GM19438 (cell line): ENCODE data around the gene AP1G1.
"Not testable (repeated sequence)": the region's sequence is repeated elsewhere in the genome, so short reads cannot be mapped to it uniquely, and the experiment has no call there.

Experiments
- ATAC-seq: cut with Tn5 transposase; IDR thresholded peaks from one replicate; pipeline ENCODE4 v1.9.1; 2021; ENCODE audit warnings: low read depth; ENCODE audit not compliant: unreplicated experiment

Gene AP1G1

DNA sequence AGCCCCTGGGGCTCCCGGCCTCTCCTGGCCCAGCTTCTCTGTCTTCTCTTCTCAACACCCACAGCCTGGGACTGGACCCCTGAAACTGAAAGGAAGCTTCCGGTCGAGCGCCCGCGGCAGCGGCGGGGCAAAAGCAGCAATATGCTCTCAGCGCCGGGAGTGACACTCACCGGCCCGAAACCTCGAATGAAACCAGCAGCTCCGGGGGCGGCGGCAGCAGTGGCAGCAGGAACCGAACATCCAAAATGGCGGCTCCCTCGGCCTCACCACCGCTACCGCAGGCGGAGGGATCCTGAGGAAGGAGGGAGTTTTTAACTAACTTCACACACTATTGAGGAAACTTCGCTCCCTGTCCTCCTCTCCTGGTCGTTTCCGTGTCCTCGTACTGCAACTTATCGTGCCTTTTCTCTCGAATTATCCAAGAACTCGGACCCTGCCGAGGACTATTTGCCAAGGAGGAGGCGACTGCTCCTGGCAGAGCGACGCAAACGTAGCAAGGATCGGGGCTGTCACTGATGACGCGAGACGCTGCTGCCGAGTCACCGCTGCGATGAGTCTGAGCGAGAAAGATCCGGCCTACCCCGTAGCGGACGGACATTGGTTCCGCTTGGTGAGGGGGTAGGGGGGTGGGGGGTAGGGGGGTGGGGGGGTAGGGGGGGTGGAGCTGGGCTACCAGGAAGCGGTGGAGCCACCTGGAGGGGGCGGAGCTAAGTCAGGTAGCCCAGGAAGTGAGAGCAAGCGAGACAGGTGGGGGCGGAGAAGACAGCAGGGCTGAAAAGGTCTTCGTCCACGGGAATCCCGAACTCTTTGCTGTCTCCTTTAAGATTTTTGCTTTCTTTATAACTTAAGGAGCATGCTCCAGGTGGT lies at the start of gene AP1G1:
AP1G1 (minus strand) TSS at position 242 of the 867 bp plus-strand sequence. CDS start 19,355 bp downstream, outside the sequence.
- ATAC-seq = peak; percentile 76

DNA sequence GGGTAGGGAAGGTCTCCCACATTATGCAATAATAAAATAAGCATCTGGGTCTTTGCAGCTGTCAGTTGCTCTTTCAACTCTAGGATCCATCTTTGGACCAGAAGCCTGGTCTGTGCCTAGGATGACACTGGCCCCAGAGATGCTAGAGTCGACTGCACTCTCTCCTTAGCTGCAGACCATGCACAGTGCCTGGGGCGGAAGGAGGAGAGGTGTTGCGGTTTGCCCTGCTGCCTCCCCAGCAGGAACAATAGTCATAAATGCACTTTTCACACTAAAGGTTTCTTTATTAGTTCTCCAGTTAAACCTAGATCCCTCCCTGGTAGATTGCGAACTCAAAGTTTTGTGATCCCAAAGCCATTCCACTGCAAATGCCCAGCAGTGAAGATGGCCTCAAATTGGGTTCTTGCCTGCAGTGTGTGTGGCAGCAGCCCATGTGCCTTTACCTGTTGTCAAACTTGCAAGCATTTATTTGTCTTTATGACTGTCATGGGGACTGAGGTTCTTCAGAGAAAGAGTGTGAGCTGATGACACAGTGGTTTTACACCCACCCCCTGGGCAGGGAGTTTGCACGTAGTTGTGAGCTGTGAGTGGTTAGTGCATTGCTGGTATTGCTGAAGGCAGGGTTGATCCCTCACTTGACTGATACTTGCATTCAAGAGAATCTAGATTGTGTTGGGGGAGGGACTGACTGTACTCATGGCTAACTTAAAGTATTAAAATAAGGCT lies 47.5 kb upstream of the AP1G1 start:
- no peak for ATAC-seq

DNA sequence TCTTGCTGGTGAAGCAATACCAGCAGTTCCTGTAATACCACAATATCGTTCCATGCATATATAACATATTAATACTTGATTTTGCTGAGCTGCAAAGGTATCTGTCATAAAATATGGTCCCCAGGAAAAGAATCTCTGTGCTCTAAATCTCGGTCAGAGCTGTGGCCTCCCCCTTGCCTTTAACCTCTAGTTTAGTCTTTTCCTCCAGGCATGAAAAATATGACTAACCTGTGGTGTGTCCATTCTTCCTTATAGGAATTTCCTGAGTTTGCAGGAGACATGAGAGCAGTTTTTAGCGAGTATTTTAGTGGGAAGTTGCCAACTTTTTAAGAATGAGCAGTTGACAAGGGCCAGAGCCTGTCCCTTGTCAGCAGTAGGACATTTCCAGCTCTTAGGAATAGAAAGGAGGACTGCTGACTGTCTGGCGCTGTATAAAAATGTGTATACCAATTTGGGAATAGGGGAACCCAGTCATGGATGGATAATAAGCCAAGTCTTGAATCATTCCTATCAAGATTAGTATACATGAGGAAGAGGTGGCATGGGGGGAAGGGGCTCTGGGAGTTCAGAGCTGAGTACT lies 45.8 kb upstream of the AP1G1 start:
- ATAC-seq = no peak

DNA sequence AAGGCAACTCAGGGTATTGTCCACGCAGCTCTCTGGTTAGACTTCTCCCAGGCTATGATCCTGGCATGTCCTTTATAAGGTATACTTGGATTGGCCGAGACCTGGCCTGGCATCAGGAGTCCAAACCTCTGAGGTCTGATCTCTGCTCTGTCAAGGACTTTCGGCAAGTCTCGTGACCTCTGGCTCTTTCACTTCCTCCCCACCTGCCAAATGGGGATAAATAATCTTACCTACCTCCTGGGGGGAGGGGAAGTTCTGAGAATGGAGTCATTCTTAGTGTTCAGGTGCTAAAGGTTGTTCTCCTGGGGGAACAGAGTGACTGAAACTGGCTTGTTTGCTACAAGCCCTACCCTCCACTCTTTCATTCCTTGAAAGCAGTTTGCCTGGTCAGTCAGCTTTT lies 44.8 kb upstream of the AP1G1 start:
- ATAC-seq = peak; percentile 81

DNA sequence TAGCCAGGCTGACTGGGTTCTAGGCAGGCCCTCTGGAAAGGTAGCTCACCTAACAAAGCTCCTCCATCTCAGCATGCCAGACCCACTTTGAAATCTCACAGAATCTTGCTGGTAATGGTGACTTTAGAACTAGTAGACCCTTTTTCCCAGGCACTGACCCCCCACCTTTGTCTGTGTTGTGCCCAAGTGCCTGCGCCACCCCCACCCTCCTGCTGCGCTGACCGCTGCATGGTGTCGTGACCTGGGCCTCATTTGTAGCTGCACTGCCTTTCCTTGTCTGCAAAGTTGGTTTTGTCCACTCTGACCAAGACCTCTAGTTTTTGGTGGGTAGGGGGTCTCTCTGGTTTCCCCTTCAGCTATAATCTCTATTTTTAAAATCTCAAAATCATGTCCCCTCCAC lies 43.9 kb upstream of the AP1G1 start:
- no peak for ATAC-seq

DNA sequence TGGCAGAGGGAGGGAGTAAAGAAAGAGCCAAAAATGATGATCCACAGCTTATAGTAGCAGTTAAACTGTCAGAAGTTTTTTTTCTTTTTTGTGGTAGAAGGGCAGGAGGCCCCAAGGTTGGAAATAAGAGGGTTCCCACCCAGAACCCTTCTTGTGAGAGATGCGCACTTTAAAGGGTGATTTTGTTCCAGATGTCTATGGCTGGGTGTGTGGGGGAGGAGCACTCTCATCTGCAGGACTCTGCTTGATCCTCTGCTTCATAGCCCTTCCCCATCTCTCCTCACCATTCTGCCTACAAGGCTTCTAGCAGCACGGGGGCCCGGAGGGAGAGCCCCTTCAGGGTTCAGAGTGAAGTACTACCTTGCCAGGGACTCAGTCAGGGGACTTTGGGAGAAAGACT lies 43.5 kb upstream of the AP1G1 start:
- ATAC-seq = no peak

DNA sequence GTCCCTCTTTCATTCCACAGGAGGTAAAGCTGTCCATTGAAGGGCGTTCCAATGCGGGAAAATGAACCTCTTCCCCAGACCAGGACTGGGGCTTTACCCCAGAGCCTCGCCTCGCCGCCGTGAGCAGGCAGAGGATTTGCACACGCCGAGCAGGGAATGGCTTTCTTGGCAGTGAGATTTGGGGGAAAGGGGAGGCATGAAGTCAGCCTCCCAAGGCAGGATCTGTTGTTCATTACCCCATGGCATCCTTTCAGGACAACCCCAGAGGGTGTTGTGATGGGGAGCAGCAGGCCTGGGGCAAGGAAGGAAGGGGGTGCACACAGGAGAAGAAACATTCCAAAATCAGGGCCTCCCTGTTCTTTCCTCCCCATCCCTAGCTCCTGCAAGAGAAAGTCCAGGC lies 43.1 kb upstream of the AP1G1 start:
- no peak for ATAC-seq

DNA sequence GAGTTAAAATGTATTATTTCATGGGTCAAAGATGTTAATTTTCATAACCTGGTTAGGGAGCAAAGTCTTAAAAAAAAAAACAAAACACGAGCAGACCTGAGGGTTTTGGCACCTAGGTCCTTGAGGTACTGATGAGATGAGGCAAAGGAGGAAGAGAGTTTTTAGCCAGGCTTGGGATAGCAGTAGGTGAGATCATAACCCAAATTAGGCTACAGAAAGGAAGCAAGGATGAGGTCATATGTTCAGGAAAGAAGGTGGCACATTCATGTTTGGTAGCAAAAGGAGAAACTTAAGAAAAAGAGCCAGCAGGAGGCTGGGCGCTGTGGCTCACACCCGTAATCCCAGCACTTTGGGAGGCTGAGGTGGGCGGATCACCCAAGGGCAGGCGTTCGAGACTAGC lies 40.0 kb upstream of the AP1G1 start:
- ATAC-seq = no peak

DNA sequence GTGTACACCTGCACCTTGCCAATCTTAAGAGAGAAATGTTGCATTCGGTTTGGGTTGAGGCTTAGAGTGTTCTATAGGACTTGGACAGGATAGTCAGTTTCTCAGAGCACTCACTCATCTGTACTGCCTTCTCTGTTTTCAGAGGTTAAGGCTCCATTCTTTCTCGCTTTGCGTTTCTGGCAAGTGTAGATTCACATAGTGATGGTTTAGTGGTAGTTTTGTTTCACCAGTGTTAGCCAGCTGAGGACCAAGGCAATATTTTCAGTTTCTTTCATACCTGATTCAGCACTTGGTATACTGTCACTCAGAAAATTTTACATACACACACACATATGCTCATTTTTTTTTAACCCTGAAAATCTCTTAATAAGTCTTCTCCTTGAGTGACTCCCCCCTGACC lies 38.5 kb upstream of the AP1G1 start:
- no peak for ATAC-seq

DNA sequence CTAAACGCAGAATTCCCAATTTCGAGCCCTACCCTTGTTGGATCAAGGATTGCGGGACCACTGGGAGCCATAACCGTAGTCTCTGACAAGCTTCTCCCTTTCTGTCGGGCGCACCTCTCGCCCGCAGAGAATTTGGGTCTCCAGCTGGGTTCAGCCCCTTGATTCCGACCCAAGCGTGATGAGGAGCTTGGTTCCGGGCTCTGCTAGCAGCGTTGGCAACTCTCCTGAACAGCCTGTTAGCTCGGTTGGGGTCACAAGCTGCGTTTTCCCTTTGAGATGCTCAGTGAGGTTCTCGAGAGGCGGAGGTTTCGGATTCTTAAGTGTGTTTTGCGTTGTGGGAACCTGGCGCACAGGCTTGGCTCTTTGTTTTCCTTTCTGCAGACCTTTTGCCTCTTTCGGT lies 37.8 kb upstream of the AP1G1 start:
- ATAC-seq = no peak

DNA sequence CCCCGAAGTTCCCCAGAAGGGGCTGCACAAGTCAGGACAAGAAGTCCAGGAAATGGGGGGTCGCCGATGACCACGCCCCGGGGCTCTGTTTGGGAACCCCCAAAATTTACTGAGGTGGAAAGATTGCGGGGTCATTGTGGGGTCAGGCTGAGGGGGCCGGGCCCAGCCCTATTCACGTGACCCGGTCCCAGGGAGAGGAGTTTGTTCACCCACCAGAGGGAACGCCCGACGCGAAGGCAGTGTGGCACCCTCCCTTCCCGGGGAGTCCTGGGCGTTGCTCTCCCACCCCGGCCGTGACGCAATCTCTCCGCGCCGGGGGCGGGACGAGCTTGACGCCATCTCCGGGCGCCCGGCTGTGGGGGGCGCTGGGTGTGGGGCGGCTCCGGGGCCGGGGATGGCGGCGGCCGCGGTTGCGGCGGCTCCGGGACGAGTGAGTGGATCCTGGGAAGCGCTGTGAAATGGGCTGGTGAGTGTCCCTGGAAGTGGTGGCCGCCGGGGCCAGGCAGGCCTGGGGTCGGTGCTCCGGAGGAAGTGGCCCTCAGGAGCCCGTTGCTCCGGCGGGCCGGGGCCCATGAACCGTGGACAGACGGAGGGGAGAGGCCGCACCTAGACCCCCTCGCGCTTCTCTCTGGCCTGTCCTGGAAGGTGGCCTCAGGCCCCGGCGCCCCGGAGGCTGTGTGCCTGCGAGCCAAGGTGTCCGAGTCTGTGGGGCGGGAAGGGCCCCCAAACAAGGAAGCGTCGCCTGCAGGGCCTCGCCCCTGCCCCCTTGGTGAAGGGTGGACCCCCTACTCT lies 37.2 kb upstream of the AP1G1 start, which contains the start of gene ATXN1L:
ATXN1L (plus strand) TSS at position 338 of the 792 bp plus-strand sequence. CDS start 3,765 bp downstream, outside the sequence.
- ATAC-seq = peak; percentile 67

DNA sequence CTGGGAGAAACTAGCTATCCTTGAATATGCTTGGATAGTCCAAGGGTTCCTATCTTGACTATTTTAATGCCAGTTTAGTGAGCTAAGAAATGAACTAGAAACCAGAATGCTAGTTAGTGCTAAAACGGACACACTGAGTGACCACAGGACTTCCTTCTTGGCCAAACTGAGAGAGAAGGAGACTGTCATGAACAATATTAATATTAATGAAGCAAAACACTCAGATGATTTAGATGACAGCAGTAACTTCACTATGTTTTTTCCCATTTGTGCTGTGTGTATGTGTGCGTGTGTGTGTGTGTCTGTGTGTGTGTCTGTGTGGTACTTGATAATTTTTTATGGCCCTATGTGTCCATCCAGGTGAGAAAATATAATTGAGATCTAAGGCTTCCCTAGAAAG lies 34.9 kb upstream of the AP1G1 start:
- ATAC-seq = no peak

DNA sequence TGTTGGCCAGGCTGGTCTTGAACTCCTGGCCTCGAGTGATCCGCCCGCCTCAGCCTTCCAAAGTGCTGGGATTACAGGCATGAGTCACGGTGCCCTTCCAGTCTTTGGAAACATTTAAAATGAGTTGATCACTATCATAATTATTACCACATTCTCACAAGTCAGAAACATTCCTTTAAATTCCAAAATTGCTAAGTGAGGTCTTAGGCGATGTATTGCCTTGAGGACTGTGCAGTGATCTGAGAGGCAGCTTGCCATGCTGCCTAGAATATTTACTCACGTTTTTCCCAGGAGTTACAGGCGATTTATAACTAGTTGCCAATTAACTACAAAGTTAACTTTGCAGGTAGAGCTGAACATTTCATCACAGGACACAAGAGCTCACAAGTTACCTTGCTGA lies 31.4 kb upstream of the AP1G1 start:
- ATAC-seq = no peak

DNA sequence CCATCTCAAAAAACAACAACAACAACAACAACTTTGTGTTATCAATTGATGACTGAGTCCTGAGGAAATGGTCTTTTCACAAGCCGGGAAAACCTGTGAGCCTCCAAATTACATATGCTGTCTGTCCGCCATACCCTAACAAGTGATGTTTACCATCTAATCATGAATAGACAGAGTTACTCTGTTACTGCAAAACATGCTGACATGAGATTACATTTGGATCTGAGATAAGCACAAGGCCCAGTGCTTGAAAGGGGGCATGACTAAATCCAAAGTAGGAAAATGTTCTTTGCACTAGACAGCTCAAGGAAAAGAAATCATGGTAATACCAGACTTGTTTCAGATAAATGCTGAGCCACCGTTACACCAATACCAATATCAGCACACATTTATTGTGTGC lies 28.5 kb upstream of the AP1G1 start:
- ATAC-seq = no peak

DNA sequence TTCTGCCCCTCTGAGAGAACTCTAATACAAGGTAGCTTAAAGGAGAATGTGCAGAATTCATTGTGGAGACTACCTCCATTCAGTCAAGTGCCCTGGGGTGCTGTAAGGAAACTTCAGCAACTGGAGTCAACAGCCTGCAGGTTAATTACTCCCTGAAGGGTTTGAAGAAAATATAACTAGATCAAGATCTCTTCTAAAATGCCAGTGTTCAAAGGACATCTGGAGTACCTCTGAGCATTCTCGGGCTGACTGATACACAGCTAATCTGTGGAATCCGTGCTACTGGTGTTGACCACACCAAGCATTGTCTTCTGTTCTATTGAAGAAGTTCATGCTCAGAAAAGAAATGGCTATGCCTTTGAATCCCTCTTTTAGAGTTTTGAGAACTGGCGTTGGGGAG lies 25.7 kb upstream of the AP1G1 start:
- no peak for ATAC-seq

DNA sequence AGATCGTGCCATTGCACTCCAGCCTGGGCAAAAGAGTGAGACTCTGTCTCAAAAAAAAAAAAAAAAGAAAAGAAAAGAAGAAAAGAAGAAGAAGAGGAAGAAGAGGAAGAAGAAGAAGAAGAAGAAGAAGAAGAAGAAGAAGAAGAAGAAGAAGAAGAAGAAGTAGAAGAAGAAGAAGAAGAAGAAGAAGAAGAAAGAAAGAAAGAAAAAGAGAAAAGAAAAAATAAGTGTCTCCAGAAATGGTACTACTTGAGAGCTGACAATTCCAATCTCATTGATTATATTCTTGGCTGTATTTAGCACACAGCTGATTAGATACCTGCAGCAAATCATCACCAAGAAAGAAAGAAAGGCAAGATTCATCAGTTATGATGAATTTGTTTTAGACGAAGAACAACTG lies 23.5 kb upstream of the AP1G1 start:
- ATAC-seq = not testable (repeated sequence)

DNA sequence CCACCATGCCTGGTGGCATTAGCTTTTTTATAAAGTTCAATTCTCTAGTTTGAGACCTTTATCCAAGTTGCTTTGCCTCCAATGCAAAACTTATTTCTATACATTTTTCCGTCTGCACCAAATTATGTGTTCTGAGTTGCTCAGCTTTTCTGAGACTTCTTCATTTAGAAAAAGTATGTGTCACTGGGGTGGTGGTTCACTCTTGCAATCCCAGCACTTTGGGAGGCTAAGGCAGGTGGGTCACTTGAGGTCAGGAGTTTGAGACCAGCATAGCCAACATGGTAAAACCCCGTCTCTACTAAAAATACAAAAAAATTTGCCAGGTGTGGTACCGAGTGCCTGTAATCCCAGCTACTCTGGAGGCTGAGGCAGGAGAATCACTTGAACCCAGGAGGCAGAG lies 23.1 kb upstream of the AP1G1 start:
- ATAC-seq = not testable (repeated sequence)

DNA sequence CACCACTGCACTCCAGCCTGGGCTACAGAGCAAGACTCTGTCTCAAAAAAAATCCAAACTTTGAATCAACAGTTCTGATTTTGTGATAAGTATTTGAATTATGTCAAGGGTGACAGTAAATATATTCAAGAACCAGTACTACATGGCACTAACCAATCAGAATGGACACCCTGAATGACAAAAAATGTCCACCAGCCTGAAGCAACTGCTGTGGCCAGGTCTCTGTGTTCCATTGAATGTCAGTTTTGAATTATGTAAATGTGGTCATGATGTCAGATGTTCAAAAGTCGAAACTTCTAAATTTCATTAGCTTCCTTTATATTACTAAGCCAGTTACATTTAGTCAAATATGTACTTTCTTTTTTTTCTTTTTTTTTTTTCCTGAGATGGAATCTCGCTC lies 21.7 kb upstream of the AP1G1 start:
- ATAC-seq = no peak

DNA sequence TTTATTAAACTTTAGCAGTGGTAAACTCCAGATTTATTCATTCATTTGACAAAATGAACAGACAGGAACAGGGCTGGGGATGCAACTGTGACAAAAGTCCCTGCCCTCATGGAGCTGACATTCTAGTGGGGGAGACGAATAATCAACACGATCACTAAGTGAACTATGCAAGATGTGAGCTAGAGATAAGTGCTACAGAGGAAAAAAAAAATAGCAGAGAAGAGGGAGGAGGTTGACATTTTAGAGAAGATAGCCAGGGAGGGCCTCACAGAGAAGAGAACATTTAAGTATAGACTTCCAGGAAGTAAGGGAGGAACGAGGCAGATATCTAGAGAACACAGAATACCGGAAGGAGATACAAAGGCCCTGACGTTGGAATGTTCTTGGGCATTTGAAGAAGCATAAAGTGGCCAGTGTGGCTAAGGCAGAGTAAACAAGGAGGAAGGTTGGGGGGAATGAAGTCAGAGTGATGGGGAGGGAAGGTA lies 17.9 kb upstream of the AP1G1 start:
- ATAC-seq = no peak

DNA sequence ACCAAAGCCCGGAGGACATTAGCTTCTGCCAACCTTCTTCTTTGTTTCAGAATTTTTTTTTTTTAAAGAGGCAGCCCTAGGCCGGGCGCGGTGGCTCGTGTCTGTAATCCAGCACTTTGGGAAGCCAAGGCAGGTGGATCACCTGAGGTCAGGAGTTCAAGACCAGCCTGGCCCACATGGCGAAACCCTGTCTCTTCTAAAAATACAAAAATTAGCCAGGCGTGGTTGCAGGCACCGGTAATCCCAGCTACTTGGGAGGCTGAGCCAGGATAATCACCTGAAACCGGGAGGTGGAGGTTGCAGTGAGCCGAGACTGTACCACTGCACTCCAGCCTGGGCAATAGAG lies 8.5 kb upstream of the AP1G1 start:
- ATAC-seq = not testable (repeated sequence)
